Measurements from ENCODE around the gene CYB561D2. TPM values are rescaled to one million over a fixed set of nuclear protein-coding genes. Genes with fewer than 3 reads are reported as not detected.

Gene CYB561D2
- total and polyA plus RNA-seq, 10 of the 15 experiments (the other 5 are each of a cell fraction or from before 2014, with no cell fraction given) = 7.6 to 39.2 (median 18.8) TPM

DNA sequence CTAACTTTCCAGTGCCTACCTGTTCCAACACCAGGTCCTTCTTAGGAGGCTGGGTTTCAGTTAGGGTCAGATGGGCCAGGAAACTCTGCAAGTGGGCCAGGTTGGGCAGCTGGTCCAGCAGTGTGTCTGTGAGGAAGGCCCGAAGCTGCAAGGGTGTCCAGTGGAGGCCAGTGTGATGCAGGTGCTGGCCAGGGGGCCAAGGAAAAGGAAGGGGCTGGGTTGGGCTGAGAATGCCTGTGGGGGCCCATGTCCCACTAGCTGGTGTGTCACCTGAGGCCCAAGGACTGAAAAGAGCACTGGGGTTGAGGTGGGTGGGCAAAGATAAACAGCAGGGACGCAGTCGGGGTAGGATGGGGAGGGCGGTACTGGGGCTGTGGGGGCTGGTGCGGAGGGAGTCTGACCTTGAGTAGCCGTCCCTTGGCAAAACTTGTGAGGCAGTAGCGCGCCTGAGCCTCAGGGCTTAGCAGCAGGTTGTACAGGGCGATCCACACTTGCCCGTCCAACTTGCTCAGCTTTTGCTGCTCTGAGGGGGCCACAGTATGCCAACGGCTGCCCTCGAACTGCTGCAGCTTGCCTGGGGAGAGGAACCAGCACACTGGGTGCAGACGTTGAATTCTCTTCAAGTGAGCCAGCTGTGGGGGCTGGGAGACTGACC is 8.5 kb upstream of the CYB561D2 start (continued):
- TF ChIP-seq EZH2 (IDR thresholded peaks at IDR 0.05; ENCODE audit: borderline replicate concordance, control insufficient read depth, low read depth, low read length) = no peak
- TF ChIP-seq, protein P1, sequence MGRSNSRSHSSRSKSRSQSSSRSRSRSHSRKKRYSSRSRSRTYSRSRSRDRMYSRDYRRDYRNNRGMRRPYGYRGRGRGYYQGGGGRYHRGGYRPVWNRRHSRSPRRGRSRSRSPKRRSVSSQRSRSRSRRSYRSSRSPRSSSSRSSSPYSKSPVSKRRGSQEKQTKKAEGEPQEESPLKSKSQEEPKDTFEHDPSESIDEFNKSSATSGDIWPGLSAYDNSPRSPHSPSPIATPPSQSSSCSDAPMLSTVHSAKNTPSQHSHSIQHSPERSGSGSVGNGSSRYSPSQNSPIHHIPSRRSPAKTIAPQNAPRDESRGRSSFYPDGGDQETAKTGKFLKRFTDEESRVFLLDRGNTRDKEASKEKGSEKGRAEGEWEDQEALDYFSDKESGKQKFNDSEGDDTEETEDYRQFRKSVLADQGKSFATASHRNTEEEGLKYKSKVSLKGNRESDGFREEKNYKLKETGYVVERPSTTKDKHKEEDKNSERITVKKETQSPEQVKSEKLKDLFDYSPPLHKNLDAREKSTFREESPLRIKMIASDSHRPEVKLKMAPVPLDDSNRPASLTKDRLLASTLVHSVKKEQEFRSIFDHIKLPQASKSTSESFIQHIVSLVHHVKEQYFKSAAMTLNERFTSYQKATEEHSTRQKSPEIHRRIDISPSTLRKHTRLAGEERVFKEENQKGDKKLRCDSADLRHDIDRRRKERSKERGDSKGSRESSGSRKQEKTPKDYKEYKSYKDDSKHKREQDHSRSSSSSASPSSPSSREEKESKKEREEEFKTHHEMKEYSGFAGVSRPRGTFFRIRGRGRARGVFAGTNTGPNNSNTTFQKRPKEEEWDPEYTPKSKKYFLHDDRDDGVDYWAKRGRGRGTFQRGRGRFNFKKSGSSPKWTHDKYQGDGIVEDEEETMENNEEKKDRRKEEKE (IDR thresholded peaks at IDR 0.05) = no peak

DNA sequence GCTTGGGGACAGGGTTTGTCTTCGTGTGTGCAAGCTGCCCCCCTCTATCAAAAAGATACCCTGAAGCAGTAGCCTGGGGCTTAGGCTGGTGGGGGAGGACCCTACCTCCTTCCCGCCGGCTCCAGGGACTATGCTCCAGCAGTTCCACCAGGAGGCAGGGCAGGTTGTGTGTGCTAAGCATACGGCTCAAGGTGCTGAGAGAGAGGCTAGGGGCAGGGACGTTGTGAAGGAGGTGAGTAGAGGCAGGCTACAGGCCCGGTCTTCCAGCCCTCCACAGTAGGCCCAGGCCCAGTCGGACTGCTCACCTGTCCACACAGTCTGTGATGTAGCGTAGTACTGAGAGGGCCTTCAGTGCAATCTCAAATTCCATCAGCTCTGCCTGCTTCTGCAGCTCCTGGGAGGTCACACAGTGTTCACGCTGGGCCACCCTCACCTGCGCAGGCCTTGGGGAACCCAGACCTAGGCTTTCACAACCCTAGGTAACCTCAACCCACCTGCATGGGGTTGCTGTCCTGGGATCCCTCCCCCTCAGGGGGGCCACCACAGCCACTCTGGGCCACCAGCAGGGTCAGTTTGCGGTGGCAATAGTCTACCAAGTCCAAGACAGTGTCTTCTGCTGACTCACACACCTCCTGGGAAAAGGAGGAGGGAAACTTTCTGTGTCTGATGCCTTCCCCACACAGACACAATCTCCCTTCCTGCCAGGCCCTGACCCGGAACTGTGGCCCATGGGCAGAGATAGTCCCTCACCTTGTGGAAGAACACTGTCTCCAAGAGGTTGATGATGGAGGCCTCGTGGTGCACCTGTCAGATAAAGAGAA is 7.6 kb upstream of the CYB561D2 start:
- no peak for FAIRE-seq

More for the DNA sequence above, 7.6 kb upstream of the CYB561D2 start:
- intact Hi-C loops (cut with micrococcal nuclease; ENCODE audit: unreplicated experiment) (no loop called here), in situ Hi-C loops (cut with MboI) (no loop called here)
- TF ChIP-seq POLR2AphosphoS5 (IDR thresholded peaks at IDR 0.05; ENCODE audit: low read length) (no peak), BCL11A (IDR thresholded peaks at IDR 0.05; ENCODE audit: low read depth, low read length) (no peak), CREM (IDR thresholded peaks at IDR 0.05; ENCODE audit: low read depth) (no peak)
- RAD21 ChIA-PET (ENCODE audit: unreplicated experiment) = interaction anchor here (0.6 kb wide), 1 partner anchor 22 kb away, joined by 4 read pairs; no protein-coding TSS in a partner anchor
- Histone ChIP-seq H3K27ac (ENCODE audit: control insufficient read depth, insufficient read depth) (no peak overlapping the region), H3K27me3 (replicated peaks in 1 of 2; ENCODE audit: control insufficient read depth in 2 of 2, insufficient read depth in 2 of 2, low read length in 1 of 2) (no peaks in the 10 kb centered on the region), H3K4me2 (ENCODE audit: control insufficient read depth, insufficient read depth) (no peak overlapping the region), H2AFZ (ENCODE audit: control insufficient read depth, low read depth, low read length) (no peak overlapping the region), H3K36me3 (ENCODE audit: control insufficient read depth in 2 of 2, insufficient read depth in 2 of 2, low read length in 1 of 2) (peaks cover 0 to 3% of the 10 kb centered on the region in 2 experiments; a peak in 1 of 4 replicates), H3K79me2 (ENCODE audit: control insufficient read depth, insufficient read depth, low read length) (peaks cover 25% of the 10 kb centered on the region), H4K20me1 (ENCODE audit: control insufficient read depth, insufficient read depth) (no peaks in the 10 kb centered on the region), H3K9me3 (replicated peaks; ENCODE audit: control insufficient read depth, insufficient read depth, low read length) (no peaks in the 10 kb centered on the region), H3K9ac (ENCODE audit: control insufficient read depth, insufficient read depth, low read length) (no peak overlapping the region), H3K4me3 (no peak overlapping the region), H3K4me1 (ENCODE audit: control insufficient read depth, insufficient read depth, low read length) (peaks cover 8% of the 10 kb centered on the region; the same call in 1 of the 2 replicates)
- SMC1A ChIA-PET (ENCODE audit: uncharacterized antibody, unreplicated experiment) = no interaction called here
- POLR2A ChIA-PET = interaction anchor here (0.6 to 1.0 kb wide), 2 partner anchors 108 to 224 kb away, joined by 3 read pairs; no protein-coding TSS in a partner anchor
- DNase-seq (ENCODE audit: low read depth, low spot score) = no peak
- BruUV-seq (replicated peaks) = no TSS peak
- ATAC-seq = no peak
- CTCF ChIA-PET = interaction anchor here (0.6 kb wide), 1 partner anchor 16 kb away, joined by 4 read pairs; the partner anchor contains the start of gene TMEM115
- 69% methylated on average over 13 of the region's 13 CpGs for WGBS (ENCODE audit: insufficient coverage, insufficient replicate concordance, low lambda C conversion rate, missing lambda C conversion rate)

All from GM12878 (cell line).